NCI-H1694 treated with DMSO at 0.1 percent for 48 hours (cell line): Measurements from ENCODE around the gene PLAAT5.
"Not testable (repeated sequence)": the region's sequence is repeated elsewhere in the genome, so short reads cannot be mapped to it uniquely, and the experiment has no call there.

Source experiments
- DNase-seq: peaks from one replicate; lab custom pipeline; 2025; lab: John Stamatoyannopoulos, UW

The PLAAT5 gene, protein sequence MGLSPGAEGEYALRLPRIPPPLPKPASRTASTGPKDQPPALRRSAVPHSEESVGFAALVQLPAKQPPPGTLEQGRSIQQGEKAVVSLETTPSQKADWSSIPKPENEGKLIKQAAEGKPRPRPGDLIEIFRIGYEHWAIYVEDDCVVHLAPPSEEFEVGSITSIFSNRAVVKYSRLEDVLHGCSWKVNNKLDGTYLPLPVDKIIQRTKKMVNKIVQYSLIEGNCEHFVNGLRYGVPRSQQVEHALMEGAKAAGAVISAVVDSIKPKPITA

DNA sequence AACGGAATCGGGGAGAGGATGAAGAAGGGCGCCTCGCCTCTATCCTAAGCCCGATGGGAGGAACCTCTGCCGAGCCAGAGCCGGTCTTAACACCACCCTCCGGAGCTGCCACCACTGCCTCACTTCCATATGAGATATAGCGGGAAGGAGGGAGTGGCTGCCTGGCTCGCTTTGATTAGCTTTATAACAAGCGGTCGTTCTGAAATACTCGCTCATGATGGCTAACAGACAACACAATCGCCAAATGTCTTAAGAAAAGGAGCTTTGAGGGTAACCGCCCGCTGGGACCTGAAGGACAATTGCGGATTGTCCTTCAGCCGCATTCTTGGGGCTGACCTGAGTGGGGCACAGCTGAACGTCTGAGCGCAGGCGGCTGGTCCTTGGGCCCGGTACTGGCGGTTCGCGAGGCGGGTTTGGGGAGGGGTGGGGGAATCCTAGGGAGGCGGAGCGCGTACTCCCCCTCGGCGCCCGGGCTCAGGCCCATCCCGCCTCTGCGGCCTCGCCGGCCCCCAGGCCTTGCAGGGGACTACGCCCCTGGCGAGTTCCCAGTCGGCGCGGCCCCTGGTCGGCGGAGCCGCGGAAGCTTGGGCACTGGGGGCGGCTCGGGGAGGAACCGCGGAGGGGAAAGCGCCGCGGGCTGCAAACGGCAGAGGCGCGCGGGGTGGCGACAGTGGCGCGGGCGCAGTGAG, at the start of gene PLAAT5:
Gene PLAAT5, minus strand, starts transcription at position 617 of the 689 bp plus-strand sequence. Its CDS starts 133 bp downstream, at position 484.
- DNase-seq: no peak

- DNase-seq: peak; percentile 87
Measured at GRCh38 chr11:63537293-63538101, 46.5 kb upstream of the PLAAT5 start.

DNA sequence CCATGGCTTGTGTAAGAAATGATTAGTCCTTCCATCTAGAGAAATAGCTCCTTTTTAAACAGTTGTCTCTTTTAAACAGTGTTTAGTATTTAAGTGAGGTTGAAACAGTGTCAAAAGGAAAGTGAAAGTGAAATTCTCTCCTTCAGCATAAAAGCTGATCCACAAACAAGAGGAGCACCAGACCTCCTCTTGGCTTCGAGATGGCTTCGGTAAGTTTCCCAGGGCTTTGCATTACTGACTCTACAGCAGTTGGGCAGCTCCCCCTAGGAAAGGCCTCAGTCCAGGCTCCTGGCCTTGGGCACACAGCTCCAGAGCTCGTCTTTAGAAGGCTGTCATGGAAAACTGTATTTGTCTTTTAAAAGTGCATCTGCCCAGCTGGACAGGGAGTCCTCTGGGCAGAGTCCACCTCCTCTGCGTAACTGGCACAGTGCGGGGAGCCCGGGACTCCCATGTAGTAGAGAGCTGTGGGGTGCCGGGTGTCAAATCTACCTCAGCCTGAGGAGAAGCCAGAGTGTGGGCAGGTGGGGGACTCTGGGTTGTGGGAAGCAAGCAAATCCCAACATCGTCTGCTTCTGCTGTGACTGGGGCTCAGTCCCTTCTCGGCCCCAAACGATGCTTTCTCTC, 45.8 kb upstream of the PLAAT5 start, which contains the start of gene PLAAT4:
Gene PLAAT4, plus strand, starts transcription at position 140 of the 624 bp plus-strand sequence. Its CDS starts 61 bp downstream, at position 201.
- DNase-seq: peak; percentile 39

DNA sequence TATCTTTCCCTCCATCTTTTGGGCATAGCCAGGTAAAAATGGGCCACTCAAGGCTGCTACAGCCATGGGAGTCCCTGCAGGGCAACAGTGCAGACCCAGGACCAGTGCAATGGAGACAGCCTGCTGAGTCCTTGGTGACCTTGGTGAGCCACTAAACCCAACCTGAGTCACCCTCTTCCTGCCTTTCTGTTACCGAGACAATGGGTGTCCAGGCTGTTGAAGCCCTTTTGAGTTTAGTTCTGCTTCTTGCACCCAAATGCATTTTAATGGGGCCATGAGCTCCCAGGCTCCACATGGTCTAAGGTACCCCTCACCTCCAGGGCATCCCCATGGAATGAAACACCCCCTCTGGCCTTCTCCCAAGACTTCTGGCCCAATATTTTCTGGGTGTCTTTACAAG, 44.8 kb upstream of the PLAAT5 start:
- DNase-seq: no peak

GRCh38 chr11:63534895-63535461, 44.0 kb upstream of the PLAAT5 start:
- DNase-seq: no peak

DNA sequence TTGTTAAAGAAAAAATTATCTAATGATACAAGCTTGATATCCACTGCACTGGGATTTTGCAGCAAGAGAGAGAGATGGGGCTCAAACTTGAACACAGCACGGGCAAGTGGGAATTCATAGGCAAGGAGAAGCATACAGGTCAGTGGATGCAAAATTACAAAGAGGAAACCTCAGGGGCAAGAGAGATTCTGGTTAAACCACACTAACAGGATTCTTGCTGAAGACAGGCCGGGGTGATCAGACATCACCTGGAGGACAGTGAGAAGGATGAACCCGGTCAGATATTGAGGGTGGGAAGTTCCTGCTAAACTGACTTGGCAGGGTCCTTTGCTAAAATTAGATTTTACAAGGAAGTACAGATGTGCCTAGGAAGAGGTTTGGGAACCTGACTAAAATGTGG, 43.1 kb upstream of the PLAAT5 start:
- DNase-seq: no peak

DNA sequence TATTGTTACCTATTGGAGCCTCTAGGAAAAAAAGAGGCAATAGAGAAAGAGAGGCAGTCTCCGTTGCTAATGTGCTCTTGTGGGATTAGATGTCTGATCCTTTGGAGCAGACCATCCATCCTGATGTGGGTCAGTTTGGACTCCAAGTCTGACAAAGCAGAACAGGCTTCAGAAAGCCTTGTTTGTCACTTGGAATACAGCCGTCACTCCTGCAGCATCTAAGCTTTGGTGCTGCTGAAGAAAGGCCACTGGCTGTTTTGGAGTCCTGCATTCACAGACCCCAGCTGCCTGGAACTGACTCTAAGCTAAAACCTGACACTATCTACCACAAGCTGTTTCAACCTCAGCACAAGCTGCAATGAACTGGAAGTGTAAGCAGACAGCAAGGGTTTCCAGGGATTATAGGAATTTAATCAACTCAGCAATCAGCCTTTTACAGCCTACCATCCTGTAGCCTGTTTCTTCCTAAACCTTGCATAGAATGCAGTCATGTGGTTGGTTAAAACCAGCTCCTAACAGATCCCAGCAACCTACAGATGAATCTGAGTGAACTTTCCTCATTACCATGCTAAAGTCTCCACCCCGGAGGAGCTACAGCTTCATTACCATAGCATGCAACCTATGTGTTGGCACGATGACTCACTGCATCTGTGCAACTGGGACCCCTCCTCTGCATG, 42.0 kb upstream of the PLAAT5 start:
- peak; percentile 29 for DNase-seq

GRCh38 chr11:63532117-63532516, 41.1 kb upstream of the PLAAT5 start:
- DNase-seq: no peak

- DNase-seq: not testable (repeated sequence)
Measured at GRCh38 chr11:63531074-63531792, 40.3 kb upstream of the PLAAT5 start.

GRCh38 chr11:63530021-63530420, 39.1 kb upstream of the PLAAT5 start:
- no peak for DNase-seq

DNA sequence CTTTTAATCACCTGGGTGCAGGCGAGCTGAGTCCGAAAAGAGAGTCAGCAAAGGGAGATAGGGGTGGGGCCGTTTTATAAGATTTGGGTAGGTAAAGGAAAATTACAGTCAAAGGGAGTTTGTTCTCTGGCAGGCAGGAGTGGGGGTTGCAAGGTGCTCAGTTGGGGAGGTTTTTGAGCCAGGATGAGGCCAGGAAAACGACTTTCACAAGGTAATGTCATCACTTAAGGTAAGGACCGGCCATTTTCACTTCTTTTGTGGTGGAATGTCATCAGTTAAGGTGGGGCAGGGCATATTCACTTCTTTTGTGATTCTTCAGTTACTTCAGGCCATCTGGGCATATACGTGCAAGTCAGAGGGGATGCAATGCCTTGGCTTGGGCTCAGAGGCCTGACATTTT, 38.4 kb upstream of the PLAAT5 start:
- not testable (repeated sequence) for DNase-seq

DNA sequence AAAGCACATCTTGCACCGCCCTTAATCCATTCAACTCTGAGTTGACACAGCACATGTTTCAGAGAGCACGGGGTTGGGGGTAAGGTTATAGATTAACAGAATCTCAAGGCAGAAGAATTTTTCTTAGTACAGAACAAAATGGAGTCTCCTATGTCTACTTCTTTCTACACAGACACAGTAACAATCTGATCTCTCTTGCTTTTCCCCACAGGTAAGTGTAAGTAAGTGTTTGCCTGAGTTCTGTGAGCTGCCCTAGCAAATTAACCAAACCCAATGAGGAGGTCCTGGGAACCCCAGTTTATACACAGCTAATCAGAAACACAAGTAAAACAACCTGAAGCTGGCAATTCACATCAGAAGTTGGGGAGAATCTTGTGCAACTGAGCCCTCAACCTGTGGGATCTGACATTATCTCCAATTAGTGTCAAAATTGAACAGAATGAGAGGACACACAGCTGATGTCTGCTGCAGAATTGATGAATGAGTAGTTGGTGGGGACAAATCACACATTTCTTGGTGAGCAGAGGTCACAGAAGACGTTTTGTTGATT, 37.8 kb upstream of the PLAAT5 start:
- not testable (repeated sequence) for DNase-seq

DNA sequence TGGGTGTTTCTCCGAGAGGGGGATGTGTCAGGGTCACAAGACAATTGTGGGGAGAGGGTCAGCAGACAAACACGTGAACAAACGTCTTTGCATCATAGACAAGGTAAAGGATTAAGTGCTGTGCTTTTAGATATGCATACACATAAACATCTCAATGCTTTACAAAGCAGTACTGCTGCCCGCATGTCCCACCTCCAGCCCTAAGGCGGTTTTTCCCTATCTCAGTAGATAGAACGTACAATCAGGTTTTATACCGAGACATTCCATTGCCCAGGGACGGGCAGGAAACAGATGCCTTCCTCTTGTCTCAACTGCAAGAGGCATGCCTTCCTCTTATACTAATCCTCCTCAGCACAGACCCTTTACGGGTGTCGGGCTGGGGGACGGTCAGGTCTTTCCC, 37.2 kb upstream of the PLAAT5 start:
- not testable (repeated sequence) for DNase-seq

DNA sequence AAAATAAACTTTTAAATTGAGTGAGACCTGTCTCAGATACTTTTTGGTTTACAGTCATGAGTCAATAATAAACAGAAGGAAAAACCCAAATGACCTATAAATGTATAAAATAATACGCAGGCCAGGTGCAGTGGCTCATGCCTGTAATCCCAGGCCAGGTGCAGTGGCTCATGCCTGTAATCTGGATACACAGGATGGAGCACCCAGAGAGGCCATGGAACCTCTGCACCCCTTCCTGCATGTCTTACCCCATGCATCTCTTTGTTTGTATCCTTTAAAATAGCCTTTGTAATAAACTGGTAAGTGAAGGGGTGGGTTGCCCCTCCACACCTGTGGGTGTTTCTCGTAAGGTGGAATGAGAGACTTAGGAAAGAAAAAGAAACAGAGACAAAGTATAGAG, 36.7 kb upstream of the PLAAT5 start:
- DNase-seq: no peak

DNA sequence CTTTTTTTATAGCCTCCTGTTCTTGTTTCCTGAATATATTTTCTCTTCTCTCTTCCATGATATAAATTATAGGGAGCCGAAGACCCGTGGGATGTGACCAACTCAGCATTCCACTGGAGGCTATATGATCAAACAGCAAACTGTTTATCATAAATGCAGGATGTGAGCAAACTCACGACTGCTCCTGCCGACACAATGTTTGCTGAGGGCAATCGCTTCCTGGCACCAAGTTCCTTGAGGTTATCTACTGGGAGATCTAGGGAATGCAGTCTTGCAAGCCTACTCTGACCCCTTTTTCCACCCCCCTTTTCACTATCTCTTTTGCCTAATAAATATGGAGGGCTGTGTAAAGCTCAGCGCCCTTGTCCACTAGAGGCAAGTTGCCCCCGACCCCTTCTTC, 32.2 kb upstream of the PLAAT5 start:
- no peak for DNase-seq

DNA sequence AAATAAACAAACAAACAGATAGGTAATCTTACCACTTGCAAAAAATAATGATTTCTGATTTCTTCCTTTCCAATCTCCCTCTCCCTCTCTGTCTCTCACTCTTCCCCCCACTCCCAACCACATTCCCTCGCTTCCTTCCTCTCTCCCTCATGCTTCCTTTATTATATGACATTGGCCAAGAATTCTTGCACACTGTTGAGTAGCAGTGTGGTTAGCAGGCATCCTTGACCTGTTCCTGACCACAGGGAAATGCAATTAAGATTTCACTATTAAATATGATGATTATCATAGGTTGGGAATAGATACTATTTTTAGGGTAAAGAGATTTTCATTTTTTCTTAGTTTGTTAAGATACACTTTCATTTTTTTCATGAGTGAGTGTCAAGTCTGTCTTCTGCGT, 30.9 kb upstream of the PLAAT5 start:
- no peak for DNase-seq

GRCh38 chr11:63520606-63521170, 29.7 kb upstream of the PLAAT5 start:
- no peak for DNase-seq

DNA sequence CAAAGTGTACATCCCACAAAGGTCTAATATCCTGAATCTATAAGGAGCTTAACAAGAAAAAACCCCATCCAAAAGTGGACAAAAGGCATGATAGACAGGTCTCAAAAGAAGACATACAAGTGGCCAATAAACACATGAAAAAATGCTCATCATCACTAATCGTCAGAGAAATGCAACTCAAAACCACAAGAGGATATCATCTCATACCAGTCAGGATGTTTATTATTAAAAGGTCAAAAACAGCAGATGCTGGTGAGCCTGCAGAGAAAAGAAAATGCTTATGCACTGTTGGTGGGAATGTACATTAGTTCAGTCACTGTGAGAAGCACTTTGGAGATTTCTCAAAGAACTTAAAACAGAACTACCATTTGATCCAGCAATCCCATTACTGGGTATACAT, 27.6 kb upstream of the PLAAT5 start:
- no peak for DNase-seq

DNA sequence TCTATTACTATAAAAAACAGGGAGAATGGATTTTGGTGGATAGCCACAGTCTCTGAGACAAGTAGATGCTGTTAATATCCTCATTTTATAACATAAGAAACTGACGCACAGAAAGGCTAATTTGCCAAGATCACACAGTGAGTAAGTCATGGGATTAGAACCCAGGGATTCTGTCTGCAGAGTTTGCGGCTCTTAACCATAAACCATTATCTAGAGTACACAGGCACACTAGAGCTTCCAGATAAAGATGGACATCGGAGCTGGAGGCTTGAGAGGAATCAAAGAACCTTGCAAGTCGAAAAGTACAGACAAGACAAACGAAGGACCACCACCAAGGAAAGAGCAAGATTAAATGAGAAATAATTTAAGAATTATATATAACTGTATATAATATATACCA, 26.2 kb upstream of the PLAAT5 start:
- DNase-seq: no peak

- DNase-seq: no peak
Measured at GRCh38 chr11:63516109-63516508, 25.1 kb upstream of the PLAAT5 start.
